NB4 (cell line): ENCODE data around the gene NFKB1.

Source experiments
- CTCF ChIP-seq: IDR thresholded peaks from one replicate; pipeline ENCODE4 v1.5.1; 2012; ENCODE audit warnings: low read depth, low read length
- MYC ChIP-seq: IDR thresholded peaks from 2 replicates; pipeline ENCODE4 v1.6.1; 2011; ENCODE audit warnings: low read depth, low read length
- POLR2A ChIP-seq: IDR thresholded peaks from 2 replicates; pipeline ENCODE4 v1.6.1; 2011; ENCODE audit warnings: mild to moderate bottlenecking; ENCODE audit not compliant: insufficient read length; ENCODE audit errors: extremely low read depth

DNA sequence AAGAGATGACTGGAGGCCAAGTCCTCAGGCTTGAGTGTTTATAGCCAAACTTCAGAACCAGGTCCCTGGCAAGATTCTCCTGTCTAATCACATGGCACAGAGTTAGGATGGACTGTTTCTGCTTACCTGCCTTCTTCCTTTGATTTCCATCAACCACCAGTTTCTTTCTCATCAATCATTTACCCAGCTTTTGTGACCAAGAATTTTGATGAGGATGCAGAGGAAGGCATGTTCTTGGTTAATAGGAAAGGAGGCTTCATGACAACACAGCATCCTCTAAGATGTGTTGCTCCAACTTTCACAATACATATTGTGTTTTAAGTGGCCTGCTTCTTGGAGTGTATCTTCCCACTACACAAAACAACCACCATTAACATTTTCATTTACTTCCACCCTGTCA lies 65.3 kb downstream of the NFKB1 start:
- no peak for TF ChIP-seq POLR2A
- TF ChIP-seq CTCF, result no peak
- no peak for TF ChIP-seq MYC
